Right renal pelvis (tissue), 4 donors: ENCODE data around the gene C1orf210. TPM values are rescaled to one million over a fixed set of nuclear protein-coding genes. Genes with fewer than 3 reads are reported as not detected.

ENCODE experiments used
- DNase-seq, 4 donors: peaks; one replicate each; pipeline ENCODE4 v3.0.0-alpha.2; 2013; ENCODE audit warnings: low read depth in 4 of 4, low spot score in 3 of 4, missing footprints in 1 of 4
- polyA plus RNA-seq, 4 donors: library from polyadenylated mRNA; unstranded; fragments of 120-200 nt; gene quantifications; one replicate each; pipeline ENCODE4 v1.2.1, GENCODE V29; 2013; ENCODE audit not compliant: insufficient read length in 4 of 4

C1orf210 gene
- polyA plus RNA-seq, 4 donors: 26.2 to 30.6 (median 28.8) TPM

DNA sequence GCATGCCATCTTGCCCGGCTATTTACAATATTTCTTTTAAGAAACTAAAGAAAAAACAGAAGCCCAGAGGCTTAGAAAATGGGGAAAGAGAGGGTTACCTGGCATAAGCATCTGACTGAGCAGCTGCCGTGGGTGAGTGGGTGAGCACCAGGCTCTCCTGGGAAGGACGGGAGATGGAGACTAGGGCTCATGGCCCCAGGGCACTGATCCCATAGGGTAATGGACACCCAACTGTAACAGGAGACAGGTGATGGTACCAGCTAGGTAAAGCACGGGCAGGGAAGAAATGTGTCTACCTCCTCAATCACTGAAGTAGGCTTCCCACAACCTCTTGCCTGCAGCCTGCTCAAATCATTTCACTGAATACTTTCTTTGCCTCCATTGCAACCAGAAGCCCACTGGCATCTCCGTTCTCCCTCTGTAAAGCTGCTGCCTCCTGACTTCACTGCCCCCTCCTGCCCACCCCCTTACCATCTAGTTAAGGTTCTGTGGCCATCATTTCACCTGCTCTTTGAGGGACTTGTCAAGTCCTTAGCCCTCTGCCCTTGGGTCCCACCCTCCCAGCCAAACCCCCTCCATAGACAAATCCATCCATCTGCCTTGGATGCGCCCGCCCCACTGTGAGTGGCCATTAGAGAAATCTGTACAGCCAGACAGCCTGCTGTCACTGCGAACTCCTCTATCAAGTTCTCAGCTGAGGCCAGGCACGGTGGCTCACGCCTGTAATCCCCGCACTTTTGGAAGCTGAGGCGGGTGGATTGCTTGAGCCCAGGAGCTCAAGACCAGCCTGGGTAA, 9.4 kb downstream of the C1orf210 start:
- DNase-seq: no peak

- DNase-seq: no peak
Measured at GRCh38 chr1:43274804-43275180, 10.6 kb downstream of the C1orf210 start.

GRCh38 chr1:43274125-43274803, 11.1 kb downstream of the C1orf210 start:
- DNase-seq: no peak

GRCh38 chr1:43273708-43274107, 11.7 kb downstream of the C1orf210 start:
- no peak for DNase-seq

DNA sequence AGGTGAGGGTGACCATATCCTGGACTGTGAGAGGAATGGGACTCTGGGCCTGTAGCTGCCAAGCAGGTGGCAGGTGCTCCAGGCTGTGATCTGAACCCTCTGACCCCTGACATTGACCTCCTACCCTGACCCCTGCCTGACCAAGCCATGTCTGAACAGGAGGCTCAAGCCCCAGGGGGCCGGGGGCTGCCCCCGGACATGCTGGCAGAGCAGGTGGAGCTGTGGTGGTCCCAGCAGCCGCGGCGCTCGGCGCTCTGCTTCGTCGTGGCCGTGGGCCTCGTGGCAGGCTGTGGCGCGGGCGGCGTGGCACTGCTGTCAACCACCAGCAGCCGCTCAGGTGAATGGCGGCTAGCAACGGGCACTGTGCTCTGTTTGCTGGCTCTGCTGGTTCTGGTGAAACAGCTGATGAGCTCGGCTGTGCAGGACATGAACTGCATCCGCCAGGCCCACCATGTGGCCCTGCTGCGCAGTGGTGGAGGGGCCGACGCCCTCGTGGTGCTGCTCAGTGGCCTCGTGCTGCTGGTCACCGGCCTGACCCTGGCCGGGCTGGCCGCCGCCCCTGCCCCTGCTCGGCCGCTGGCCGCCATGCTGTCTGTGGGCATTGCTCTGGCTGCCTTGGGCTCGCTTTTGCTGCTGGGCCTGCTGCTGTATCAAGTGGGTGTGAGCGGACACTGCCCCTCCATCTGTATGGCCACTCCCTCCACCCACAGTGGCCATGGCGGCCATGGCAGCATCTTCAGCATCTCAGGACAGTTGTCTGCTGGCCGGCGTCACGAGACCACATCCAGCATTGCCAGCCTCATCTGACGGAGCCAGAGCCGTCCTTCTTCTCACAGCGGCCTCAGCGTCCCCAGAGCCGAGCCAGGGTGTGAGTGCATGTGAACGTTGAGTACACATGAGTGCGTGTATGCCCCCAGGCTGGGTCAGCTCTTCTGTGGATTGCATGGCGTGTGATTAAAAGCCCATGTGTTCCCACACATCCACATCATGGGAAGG, 12.5 kb downstream of the C1orf210 start:
- DNase-seq: no peak

- DNase-seq: no peak
Measured at GRCh38 chr1:43272161-43272560, 13.2 kb downstream of the C1orf210 start.

DNA sequence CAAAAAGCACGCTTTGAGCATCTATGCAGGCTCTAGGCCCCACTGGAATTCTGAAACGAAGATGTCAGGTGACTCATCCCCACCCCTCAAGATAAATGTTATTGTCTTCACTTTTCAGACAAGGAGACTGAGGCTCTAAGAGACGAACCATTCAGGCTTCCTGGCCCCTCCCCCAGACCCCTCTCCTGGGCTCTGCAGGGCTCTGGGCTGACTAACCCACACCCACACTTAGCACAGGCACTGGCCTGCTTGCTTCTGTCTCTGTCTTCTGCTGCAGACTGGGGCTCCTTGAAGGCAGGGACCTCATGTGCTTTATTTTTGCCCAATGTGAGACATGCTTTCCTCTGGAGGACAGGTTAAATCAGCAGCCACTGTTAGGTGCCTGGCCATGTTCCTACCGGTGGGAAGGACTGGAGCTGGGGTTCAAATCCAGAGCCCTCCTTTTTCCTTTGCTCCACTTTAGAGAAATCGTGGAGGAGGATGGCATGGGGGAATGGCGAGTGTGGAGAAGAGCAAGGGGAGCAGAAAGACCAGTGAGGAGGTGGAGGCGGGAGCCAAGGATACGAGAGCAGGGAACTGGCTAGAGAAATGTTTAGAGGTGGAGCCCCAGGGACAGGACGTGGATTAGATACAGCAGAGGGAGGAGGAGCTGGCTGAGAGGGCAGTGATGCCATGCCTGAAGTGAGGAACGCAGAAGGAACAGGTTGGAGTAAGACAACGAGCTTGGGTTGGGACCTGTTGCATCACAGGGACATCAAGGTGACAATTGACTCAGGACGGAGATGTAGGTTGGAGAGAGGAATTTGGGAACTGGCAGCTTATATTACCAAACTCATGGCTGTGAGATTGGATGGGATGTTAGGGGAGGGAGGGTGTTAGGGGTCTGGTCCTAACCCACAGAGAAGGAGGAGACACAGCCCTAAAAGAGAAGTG, 13.9 kb downstream of the C1orf210 start:
- no peak for DNase-seq

DNA sequence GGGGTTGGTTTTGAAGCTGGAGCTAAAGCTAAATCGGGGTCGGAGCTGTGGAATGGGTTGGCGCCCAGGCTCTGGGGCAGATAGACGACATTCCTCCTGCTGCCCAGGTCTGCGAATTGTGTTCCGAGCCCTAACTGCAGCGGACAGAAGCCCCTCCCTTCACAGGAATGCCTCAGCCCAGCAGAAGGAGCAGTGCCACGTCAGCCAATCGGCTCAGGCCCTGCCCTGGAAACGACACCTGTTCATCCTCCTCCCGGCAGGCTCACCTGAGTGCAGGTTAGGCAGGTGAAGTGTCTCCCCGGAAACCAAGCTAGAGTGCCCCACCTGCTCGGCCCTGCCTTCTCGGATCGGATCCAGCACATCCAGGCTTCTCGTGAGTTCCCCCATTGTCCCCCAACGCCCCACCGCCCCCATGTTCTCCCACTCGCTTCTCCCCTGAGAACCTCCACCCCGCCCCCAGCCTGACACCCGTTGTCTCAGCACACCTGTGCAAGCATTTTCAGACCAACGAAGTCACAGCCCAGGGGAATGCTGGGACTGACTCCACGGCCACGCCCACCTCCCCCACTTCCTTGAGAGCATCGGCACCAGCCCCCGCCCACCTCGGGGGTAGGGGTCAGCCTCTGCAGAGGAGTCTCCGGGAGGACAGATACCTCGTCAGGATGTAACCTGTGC, 14.8 kb downstream of the C1orf210 start:
- peak in 1 of 4 donors; percentile 34 for DNase-seq

- no peak for DNase-seq
Measured at GRCh38 chr1:43269627-43270375, 15.6 kb downstream of the C1orf210 start, which contains the start of gene TMEM125. TMEM125 (plus strand) TSS chr1:43269983; CDS start chr1:43272723, 2,740 bp downstream.

- DNase-seq: no peak
Measured at GRCh38 chr1:43267818-43268425, 17.5 kb downstream of the C1orf210 start.

DNA sequence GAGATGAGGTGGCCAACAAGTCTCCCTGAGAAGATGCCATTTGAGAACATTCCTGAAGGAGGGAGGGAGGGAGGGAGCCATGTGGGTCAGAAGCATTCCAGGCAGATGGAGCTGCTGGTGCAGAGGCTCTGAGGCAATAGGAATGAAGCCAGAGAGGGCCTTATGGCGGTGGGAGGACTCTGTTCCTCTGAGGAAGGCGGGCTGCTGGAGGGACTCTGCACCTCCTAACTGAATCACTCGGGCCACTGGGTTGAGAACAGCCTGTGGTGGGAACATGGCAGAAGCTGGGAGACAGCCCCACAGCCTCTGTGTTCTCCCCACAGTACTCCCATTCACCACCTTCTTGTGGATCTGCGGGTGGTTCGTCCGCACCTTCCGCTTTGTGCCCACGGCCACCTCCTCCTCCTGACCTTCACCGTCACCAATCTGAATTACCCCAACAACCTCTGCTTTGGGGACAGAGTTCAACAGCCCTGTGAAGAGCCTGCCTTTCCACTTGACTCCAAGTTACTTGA, 18.0 kb downstream of the C1orf210 start:
- DNase-seq: no peak

DNA sequence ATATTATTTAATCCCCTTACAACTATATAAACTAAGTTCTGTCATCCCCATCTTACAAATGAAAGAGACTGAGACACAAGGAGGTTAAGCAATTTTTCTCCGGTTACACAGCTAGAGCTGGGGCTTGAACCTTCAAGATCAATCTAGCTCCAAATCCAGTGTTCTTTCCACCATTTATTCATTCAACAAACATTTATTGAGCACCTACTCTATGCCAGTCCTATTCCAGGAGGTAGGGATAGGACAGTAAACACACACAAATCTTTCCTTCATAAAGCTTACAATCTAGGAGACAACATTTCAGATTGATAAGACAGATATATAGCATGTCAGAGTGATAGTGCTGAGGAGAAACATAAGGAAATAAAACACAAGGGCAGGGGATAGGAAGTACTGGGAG, 18.5 kb downstream of the C1orf210 start:
- no peak for DNase-seq

GRCh38 chr1:43265431-43265830, 19.9 kb downstream of the C1orf210 start:
- DNase-seq: no peak

- DNase-seq: no peak
Measured at GRCh38 chr1:43258370-43258769, 27.0 kb downstream of the C1orf210 start.

- no peak for DNase-seq
Measured at GRCh38 chr1:43256675-43257570, 28.5 kb downstream of the C1orf210 start.

GRCh38 chr1:43255438-43256210, 29.8 kb downstream of the C1orf210 start:
- no peak for DNase-seq
